Measurements from ENCODE around the gene LNX1. TPM values are rescaled to one million over a fixed set of nuclear protein-coding genes. Genes with fewer than 3 reads are reported as not detected.

Gene LNX1
- total RNA-seq, 1 experiment from 2014 or later, result 3.3 TPM

GRCh38 chr4:53465891-53466290 lies 125.4 kb downstream of the LNX1 start:
- H3K36me3 ChIP-seq (ENCODE audit: control insufficient read depth in 1 of 2, insufficient read depth in 2 of 2, low read length in 2 of 2), result 0 out of 4 replicates have a peak, but pooled peaks cover 4 to 5% of the 10 kb centered on the region in 2 experiments
- H3K27ac ChIP-seq (ENCODE audit: low read depth, low read length), result no peak overlapping the region
- intact Hi-C loops (cut with micrococcal nuclease), result no loop called here
- H2AFZ ChIP-seq (ENCODE audit: low read depth, low read length, poor library complexity, severe bottlenecking), result no peak overlapping the region
- H3K27me3 ChIP-seq (ENCODE audit: insufficient read depth, low read length), result no peaks in the 10 kb centered on the region
- BruUV-seq (replicated peaks), result no TSS peak
- POLR2A ChIA-PET, result no interaction called here
- ATAC-seq (no peak), DNase-seq (ENCODE audit: low read depth, low spot score) (no peak)
- no peak overlapping the region for H3K9ac ChIP-seq (ENCODE audit: low read length)
- H3K9me2 ChIP-seq (ENCODE audit: insufficient read depth), result no peaks in the 10 kb centered on the region
- H3K9me3 ChIP-seq (ENCODE audit: control insufficient read depth in 1 of 2, insufficient read depth in 1 of 2, low read depth in 1 of 2, low read length in 2 of 2), result no peaks in the 10 kb centered on the region
- RAD21 ChIA-PET (ENCODE audit: low non-redundant PET in 1 of 2, low total read pairs in 2 of 2, uncharacterized antibody in 2 of 2, unreplicated experiment in 2 of 2), result no interaction called here
- H3K4me3 ChIP-seq (replicated peaks in 1 of 2; ENCODE audit: low read depth in 1 of 2, low read length in 2 of 2), result no peak overlapping the region
- CTCF ChIA-PET, result no interaction called here
- H3K4me2 ChIP-seq (ENCODE audit: low read length), result no peak overlapping the region
- H3K79me2 ChIP-seq (ENCODE audit: insufficient read depth, low read length), result no peaks in the 10 kb centered on the region
- no peaks in the 10 kb centered on the region for H3K4me1 ChIP-seq (ENCODE audit: control insufficient read depth in 1 of 2, insufficient read depth in 2 of 2, low read length in 2 of 2)
- H4K20me1 ChIP-seq (ENCODE audit: insufficient read depth), result no peaks in the 10 kb centered on the region
- TF ChIP-seq TCF7L2 (IDR thresholded peaks at IDR 0.05; ENCODE audit: borderline replicate concordance, extremely low read depth, insufficient read depth, insufficient read length) (no peak), JUND (IDR thresholded peaks at IDR 0.05) (no peak), ZBTB33 (IDR thresholded peaks at IDR 0.05; ENCODE audit: extremely low read depth, insufficient replicate concordance, low read length) (no peak), POLR2AphosphoS5 (IDR thresholded peaks at IDR 0.05; ENCODE audit: low read depth, low read length) (no peak)

GRCh38 chr4:53465281-53465680 lies 126.0 kb downstream of the LNX1 start:
- Histone ChIP-seq H3K79me2 (ENCODE audit: insufficient read depth, low read length) (no peaks in the 10 kb centered on the region), H4K20me1 (ENCODE audit: insufficient read depth) (no peaks in the 10 kb centered on the region), H3K9me2 (ENCODE audit: insufficient read depth) (no peaks in the 10 kb centered on the region), H3K9ac (ENCODE audit: low read length) (no peak overlapping the region), H3K27ac (ENCODE audit: low read depth, low read length) (no peak overlapping the region), H3K4me2 (ENCODE audit: low read length) (no peak overlapping the region), H3K4me3 (replicated peaks in 1 of 2; ENCODE audit: low read depth in 1 of 2, low read length in 2 of 2) (no peak overlapping the region), H3K4me1 (ENCODE audit: control insufficient read depth in 1 of 2, insufficient read depth in 2 of 2, low read length in 2 of 2) (no peaks in the 10 kb centered on the region), H3K27me3 (ENCODE audit: insufficient read depth, low read length) (no peaks in the 10 kb centered on the region), H2AFZ (ENCODE audit: low read depth, low read length, poor library complexity, severe bottlenecking) (no peak overlapping the region), H3K9me3 (ENCODE audit: control insufficient read depth in 1 of 2, insufficient read depth in 1 of 2, low read depth in 1 of 2, low read length in 2 of 2) (no peaks in the 10 kb centered on the region), H3K36me3 (ENCODE audit: control insufficient read depth in 1 of 2, insufficient read depth in 2 of 2, low read length in 2 of 2) (0 out of 4 replicates have a peak, but pooled peaks cover 5 to 6% of the 10 kb centered on the region in 2 experiments)
- no peak for TF ChIP-seq YY1 (IDR thresholded peaks at IDR 0.05; ENCODE audit: extremely low read depth, insufficient replicate concordance, low read depth, low read length)
- TF ChIP-seq, protein P1, sequence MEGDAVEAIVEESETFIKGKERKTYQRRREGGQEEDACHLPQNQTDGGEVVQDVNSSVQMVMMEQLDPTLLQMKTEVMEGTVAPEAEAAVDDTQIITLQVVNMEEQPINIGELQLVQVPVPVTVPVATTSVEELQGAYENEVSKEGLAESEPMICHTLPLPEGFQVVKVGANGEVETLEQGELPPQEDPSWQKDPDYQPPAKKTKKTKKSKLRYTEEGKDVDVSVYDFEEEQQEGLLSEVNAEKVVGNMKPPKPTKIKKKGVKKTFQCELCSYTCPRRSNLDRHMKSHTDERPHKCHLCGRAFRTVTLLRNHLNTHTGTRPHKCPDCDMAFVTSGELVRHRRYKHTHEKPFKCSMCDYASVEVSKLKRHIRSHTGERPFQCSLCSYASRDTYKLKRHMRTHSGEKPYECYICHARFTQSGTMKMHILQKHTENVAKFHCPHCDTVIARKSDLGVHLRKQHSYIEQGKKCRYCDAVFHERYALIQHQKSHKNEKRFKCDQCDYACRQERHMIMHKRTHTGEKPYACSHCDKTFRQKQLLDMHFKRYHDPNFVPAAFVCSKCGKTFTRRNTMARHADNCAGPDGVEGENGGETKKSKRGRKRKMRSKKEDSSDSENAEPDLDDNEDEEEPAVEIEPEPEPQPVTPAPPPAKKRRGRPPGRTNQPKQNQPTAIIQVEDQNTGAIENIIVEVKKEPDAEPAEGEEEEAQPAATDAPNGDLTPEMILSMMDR (IDR thresholded peaks at IDR 0.05 in 2 of 3, conservative IDR thresholded peaks at IDR 0.05 in 1 of 3; ENCODE audit: borderline replicate concordance in 1 of 3, insufficient read depth in 1 of 3, low read depth in 2 of 3, low read length in 2 of 3), result no peak
- TF ChIP-seq, protein P2, sequence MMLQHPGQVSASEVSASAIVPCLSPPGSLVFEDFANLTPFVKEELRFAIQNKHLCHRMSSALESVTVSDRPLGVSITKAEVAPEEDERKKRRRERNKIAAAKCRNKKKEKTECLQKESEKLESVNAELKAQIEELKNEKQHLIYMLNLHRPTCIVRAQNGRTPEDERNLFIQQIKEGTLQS (IDR thresholded peaks at IDR 0.05), result no peak
- TF ChIP-seq CBX3 (IDR thresholded peaks at IDR 0.05; ENCODE audit: low read depth), result no peak
- no peak for TF ChIP-seq REST (IDR thresholded peaks at IDR 0.05; ENCODE audit: low read depth)
- ChIA-PET CTCF (no interaction called here), POLR2A (no interaction called here), RAD21 (ENCODE audit: low non-redundant PET in 1 of 2, low total read pairs in 2 of 2, uncharacterized antibody in 2 of 2, unreplicated experiment in 2 of 2) (no interaction called here)
- ATAC-seq, result no peak
- no TSS peak for BruUV-seq (replicated peaks)
- DNase-seq (ENCODE audit: low read depth, low spot score), result no peak
- intact Hi-C loops (cut with micrococcal nuclease), result no loop called here

All from HCT116 (cell line).